PC-9 (cell line): ENCODE measurements around the gene UNC119B. TPM values are rescaled to one million over a fixed set of nuclear protein-coding genes. Genes with fewer than 3 reads are reported as not detected.

Experiments
- BruUV-seq: library from RNA; stranded (reverse); fragments of 400-500 nt; replicated peaks from 2 replicates; lab custom pipeline; 2021; lab: Mats Ljungman, UMichigan
- CTCF ChIA-PET: fragments of 300-600 bp; sonication (Branson Sonifier 250); formaldehyde crosslinking; loops from one replicate; lab custom pipeline; 2022; ENCODE audit warnings: antibody characterized with exemption; lab: Charles Lee
- POLR2A ChIA-PET: fragments of 300-600 bp; sonication (Branson Sonifier 250); formaldehyde crosslinking; loops from one replicate; lab custom pipeline; 2022; ENCODE audit warnings: antibody characterized with exemption; ENCODE audit not compliant: unreplicated experiment; lab: Charles Lee
- DNase-seq, 2 experiments: peaks; one replicate each; pipeline versions ENCODE4 v3.0.0 to v3.0.0-alpha.2; 2015 to 2022; ENCODE audit warnings: mixed read lengths in 1 of 2
- H2AFZ ChIP-seq: fragments of 200-600 bp; sonication (generic); 2 replicates; pipeline ENCODE4 v1.8.1; 2017; ENCODE audit warnings: antibody characterized with exemption
- H3F3A ChIP-seq: fragments of 200-600 bp; sonication (generic); 2 replicates; pipeline ENCODE4 v1.8.1; 2017; ENCODE audit warnings: antibody characterized with exemption, mild to moderate bottlenecking, low read depth; ENCODE audit not compliant: insufficient read depth
- H3K27ac ChIP-seq: fragments of 200-600 bp; sonication (generic); 2 replicates; pipeline ENCODE4 v1.6.1; 2016; ENCODE audit warnings: mixed run types
- H3K27me3 ChIP-seq: fragments of 200-600 bp; sonication (generic); 2 replicates; pipeline ENCODE4 v1.6.1; 2016; ENCODE audit warnings: low read depth, mixed run types; ENCODE audit not compliant: insufficient read depth
- H3K36me3 ChIP-seq: fragments of 200-600 bp; sonication (generic); 2 replicates; pipeline ENCODE4 v1.6.1; 2016; ENCODE audit warnings: low read depth, mixed run types
- H3K4me1 ChIP-seq: fragments of 200-600 bp; sonication (generic); replicated peaks from 2 replicates; pipeline ENCODE4 v1.6.1; 2016; ENCODE audit warnings: mixed run types; ENCODE audit not compliant: insufficient read depth
- H3K4me2 ChIP-seq: fragments of 200-600 bp; sonication (generic); 2 replicates; pipeline ENCODE4 v1.6.1; 2017; ENCODE audit warnings: mixed run types
- H3K4me3 ChIP-seq: fragments of 200-600 bp; sonication (generic); 2 replicates; pipeline ENCODE4 v1.6.1; 2016; ENCODE audit warnings: mixed run types
- H3K79me2 ChIP-seq: fragments of 200-600 bp; sonication (generic); 2 replicates; pipeline ENCODE4 v1.6.1; 2017; ENCODE audit warnings: low read depth, mixed run types
- H3K9me2 ChIP-seq: fragments of 200-600 bp; sonication (generic); 2 replicates; pipeline ENCODE4 v1.8.1; 2017; ENCODE audit warnings: mild to moderate bottlenecking; ENCODE audit not compliant: insufficient read depth
- H3K9me3 ChIP-seq: fragments of 200-600 bp; sonication (generic); 2 replicates; pipeline ENCODE4 v1.8.1; 2016; ENCODE audit warnings: low read depth; ENCODE audit not compliant: insufficient read depth
- H4K20me1 ChIP-seq: fragments of 200-600 bp; sonication (generic); 2 replicates; pipeline ENCODE4 v1.8.1; 2017; ENCODE audit not compliant: insufficient read depth
- CTCF ChIP-seq: fragments of 200-600 bp; sonication (generic); conservative IDR thresholded peaks from 2 replicates; pipeline ENCODE4 v1.6.1; 2017; ENCODE audit warnings: mixed run types, antibody characterized with exemption, mild to moderate bottlenecking, moderate library complexity
- EZH2 ChIP-seq: fragments of 200-600 bp; sonication (generic); IDR thresholded peaks from 2 replicates; pipeline ENCODE4 v1.8.0; 2017; ENCODE audit warnings: antibody characterized with exemption, low read depth
- intact Hi-C: fragments of 100-400 bp; cut with micrococcal nuclease; formaldehyde crosslinking; loops from one replicate; pipeline ENCODE4 v1.10.0; 2022; ENCODE audit not compliant: unreplicated experiment
- total RNA-seq: library from RNA; stranded (reverse); gene quantifications from 2 replicates; pipeline ENCODE4 v1.2.3, GENCODE V29; 2021

The UNC119B gene
- total RNA-seq, 1 experiment from 2014 or later, result 25.9 TPM

GRCh38 chr12:120686151-120686689 lies 24.0 kb upstream of the UNC119B start:
- BruUV-seq, result no TSS peak
- intact Hi-C loops, result loop anchor here (1.0 to 2.0 kb wide), 2 partner anchors 39 to 103 kb away; no protein-coding TSS in a partner anchor
- Histone ChIP-seq H4K20me1 (peaks cover 34% of the 10 kb centered on the region), H3K27me3 (no peaks in the 10 kb centered on the region), H3K27ac (peak overlapping the region; percentile 77), H3K36me3 (no peaks in the 10 kb centered on the region), H3K4me3 (peak overlapping the region; percentile 82), H2AFZ (peak overlapping the region; percentile 95), H3K9me3 (no peaks in the 10 kb centered on the region), H3K79me2 (peaks cover 39% of the 10 kb centered on the region), H3K4me1 (peaks cover 29% of the 10 kb centered on the region), H3K4me2 (peak overlapping the region; percentile 92), H3K9me2 (no peaks in the 10 kb centered on the region), H3F3A (peaks cover 6% of the 10 kb centered on the region; the same call in 1 of the 2 replicates)
- POLR2A ChIA-PET, result interaction anchor here (0.6 to 0.7 kb wide), 4 partner anchors 83 to 297 kb away, joined by 3 read pairs; partner anchors contain the start of gene POP5
- TF ChIP-seq EZH2 (no peak), CTCF (no peak)
- CTCF ChIA-PET, result interaction anchor here (0.6 to 0.9 kb wide), 2 partner anchors 11 to 217 kb away, joined by 3 to 9 read pairs; no protein-coding TSS in a partner anchor
- DNase-seq, result peak; percentile 93 to 97

- ChIA-PET POLR2A (interaction anchor here (0.6 to 0.7 kb wide), 5 partner anchors 84 to 1391 kb away, joined by 3 to 5 read pairs (median 3); partner anchors contain the start of gene POP5), CTCF (interaction anchor here (0.6 kb wide), 1 partner anchor 218 kb away, joined by 9 read pairs; no protein-coding TSS in a partner anchor)
- Histone ChIP-seq H3F3A (peaks cover 6% of the 10 kb centered on the region; the same call in 1 of the 2 replicates), H3K9me3 (no peaks in the 10 kb centered on the region), H3K4me1 (peaks cover 29% of the 10 kb centered on the region), H2AFZ (peak within 1 kb of the TSS; percentile 95), H3K4me3 (peak within 1 kb of the TSS; percentile 82), H3K9me2 (no peaks in the 10 kb centered on the region), H3K4me2 (peak within 1 kb of the TSS; percentile 93), H3K27me3 (no peaks in the 10 kb centered on the region), H3K79me2 (peaks cover 46% of the 10 kb centered on the region), H4K20me1 (peaks cover 36% of the 10 kb centered on the region), H3K27ac (peak within 1 kb of the TSS; percentile 77), H3K36me3 (no peaks in the 10 kb centered on the region)
- peak; percentile 88 to 98 for DNase-seq
- TSS peak; percentile 79 for BruUV-seq
- intact Hi-C loops, result loop anchor here (1.0 to 2.0 kb wide), 2 partner anchors 40 to 104 kb away; no protein-coding TSS in a partner anchor
- no peak for TF ChIP-seq EZH2
- TF ChIP-seq CTCF, result no peak
Measured at GRCh38 chr12:120686690-120687577, 23.3 kb upstream of the UNC119B start, which contains the start of gene MLEC. Gene MLEC, plus strand, starts transcription at chr12:120687149. Its CDS starts 148 bp downstream, at chr12:120687297.
